ENCODE data around the gene SFXN5.

The SFXN5 gene

GRCh38 chr2:72980535-72981217 is 90.8 kb downstream of the SFXN5 start:
- no peak for DNase-seq (ENCODE audit: low read depth in 2 of 2)

- no peak for DNase-seq (ENCODE audit: low read depth in 2 of 2)
Measured at GRCh38 chr2:72979896-72980295, 91.6 kb downstream of the SFXN5 start.

- no peak for DNase-seq (ENCODE audit: low read depth in 2 of 2)
Measured at GRCh38 chr2:72975017-72975416, 96.5 kb downstream of the SFXN5 start.

- no peak for DNase-seq (ENCODE audit: low read depth in 2 of 2)
Measured at GRCh38 chr2:72974436-72974754, 97.1 kb downstream of the SFXN5 start.

GRCh38 chr2:72973566-72974435 is 97.7 kb downstream of the SFXN5 start:
- DNase-seq (ENCODE audit: low read depth in 2 of 2), result no peak

- no peak for DNase-seq (ENCODE audit: low read depth in 2 of 2)
Measured at GRCh38 chr2:72973137-72973535, 98.4 kb downstream of the SFXN5 start.

GRCh38 chr2:72972352-72973136 is 99.0 kb downstream of the SFXN5 start:
- no peak for DNase-seq (ENCODE audit: low read depth in 2 of 2)

GRCh38 chr2:72971036-72971435 is 100.5 kb downstream of the SFXN5 start:
- no peak for DNase-seq (ENCODE audit: low read depth in 2 of 2)

GRCh38 chr2:72969706-72970105 is 101.8 kb downstream of the SFXN5 start:
- DNase-seq (ENCODE audit: low read depth in 2 of 2), result no peak

GRCh38 chr2:72968286-72968685 is 103.2 kb downstream of the SFXN5 start:
- no peak for DNase-seq (ENCODE audit: low read depth in 2 of 2)

- DNase-seq (ENCODE audit: low read depth in 2 of 2), result no peak
Measured at GRCh38 chr2:72965770-72966450, 105.6 kb downstream of the SFXN5 start.

- no peak for DNase-seq (ENCODE audit: low read depth in 2 of 2)
Measured at GRCh38 chr2:72965016-72965415, 106.5 kb downstream of the SFXN5 start.

GRCh38 chr2:72964146-72964525 is 107.4 kb downstream of the SFXN5 start:
- no peak for DNase-seq (ENCODE audit: low read depth in 2 of 2)

GRCh38 chr2:72963423-72964145 is 107.9 kb downstream of the SFXN5 start:
- DNase-seq (ENCODE audit: low read depth in 2 of 2), result no peak

GRCh38 chr2:72962911-72963310 is 108.6 kb downstream of the SFXN5 start:
- DNase-seq (ENCODE audit: low read depth in 2 of 2), result no peak

- DNase-seq (ENCODE audit: low read depth in 2 of 2), result no peak
Measured at GRCh38 chr2:72961853-72962468, 109.6 kb downstream of the SFXN5 start.

- DNase-seq (ENCODE audit: low read depth in 2 of 2), result no peak
Measured at GRCh38 chr2:72961036-72961720, 110.3 kb downstream of the SFXN5 start.

GRCh38 chr2:72959995-72960981 is 111.2 kb downstream of the SFXN5 start:
- DNase-seq (ENCODE audit: low read depth in 2 of 2), result no peak

- no peak for DNase-seq (ENCODE audit: low read depth in 2 of 2)
Measured at GRCh38 chr2:72959554-72959953, 112.0 kb downstream of the SFXN5 start.

Data from stimulated activated CD4-positive, alpha-beta T cell treated with anti-CD3 and anti-CD28 coated beads, Interleukin-1b, Interleukin-23, amount 100 ng/mL, for 4 hours (primary cell).